Measurements from ENCODE around the gene NAA11. TPM values are rescaled to one million over a fixed set of nuclear protein-coding genes. Genes with fewer than 3 reads are reported as not detected.

NAA11 gene
- total and polyA plus RNA-seq, 4 donors = not detected

GRCh38 chr4:79357365-79357764, 31.5 kb upstream of the NAA11 start:
- Histone ChIP-seq H3K9ac (ENCODE audit: insufficient read depth in 1 of 2, low read length in 2 of 2) (no peak overlapping the region), H3K4me3 (no peak overlapping the region), H3K36me3 (ENCODE audit: control insufficient read depth in 4 of 4, insufficient read depth in 4 of 4, low read length in 4 of 4) (no peaks in the 10 kb centered on the region), H3K27me3 (ENCODE audit: control insufficient read depth in 3 of 3, insufficient read depth in 3 of 3, low read length in 2 of 3) (no peaks in the 10 kb centered on the region), H3K4me1 (ENCODE audit: control insufficient read depth in 5 of 5, insufficient read depth in 5 of 5, low read length in 5 of 5) (peaks cover 0 to 7% (median 0%) of the 10 kb centered on the region in 5 donors), H3K9me3 (ENCODE audit: control insufficient read depth in 4 of 4, insufficient read depth in 3 of 4, low read length in 3 of 4) (no peaks in the 10 kb centered on the region), H3K27ac (ENCODE audit: low read depth in 1 of 2, low read length in 1 of 2) (no peak overlapping the region)
- TF ChIP-seq, protein P1, sequence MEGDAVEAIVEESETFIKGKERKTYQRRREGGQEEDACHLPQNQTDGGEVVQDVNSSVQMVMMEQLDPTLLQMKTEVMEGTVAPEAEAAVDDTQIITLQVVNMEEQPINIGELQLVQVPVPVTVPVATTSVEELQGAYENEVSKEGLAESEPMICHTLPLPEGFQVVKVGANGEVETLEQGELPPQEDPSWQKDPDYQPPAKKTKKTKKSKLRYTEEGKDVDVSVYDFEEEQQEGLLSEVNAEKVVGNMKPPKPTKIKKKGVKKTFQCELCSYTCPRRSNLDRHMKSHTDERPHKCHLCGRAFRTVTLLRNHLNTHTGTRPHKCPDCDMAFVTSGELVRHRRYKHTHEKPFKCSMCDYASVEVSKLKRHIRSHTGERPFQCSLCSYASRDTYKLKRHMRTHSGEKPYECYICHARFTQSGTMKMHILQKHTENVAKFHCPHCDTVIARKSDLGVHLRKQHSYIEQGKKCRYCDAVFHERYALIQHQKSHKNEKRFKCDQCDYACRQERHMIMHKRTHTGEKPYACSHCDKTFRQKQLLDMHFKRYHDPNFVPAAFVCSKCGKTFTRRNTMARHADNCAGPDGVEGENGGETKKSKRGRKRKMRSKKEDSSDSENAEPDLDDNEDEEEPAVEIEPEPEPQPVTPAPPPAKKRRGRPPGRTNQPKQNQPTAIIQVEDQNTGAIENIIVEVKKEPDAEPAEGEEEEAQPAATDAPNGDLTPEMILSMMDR (IDR thresholded peaks at IDR 0.05; ENCODE audit: control extremely low read depth, extremely low read depth) = no peak
- DNase-seq (peak in 2 of 3 donors; percentile 13 to 16), ATAC-seq (ENCODE audit: insufficient read depth, low FRiP score) (no peak)
- WGBS, 2 donors = 76 to 87% methylated on average over 8 of the region's 8 CpGs

DNA sequence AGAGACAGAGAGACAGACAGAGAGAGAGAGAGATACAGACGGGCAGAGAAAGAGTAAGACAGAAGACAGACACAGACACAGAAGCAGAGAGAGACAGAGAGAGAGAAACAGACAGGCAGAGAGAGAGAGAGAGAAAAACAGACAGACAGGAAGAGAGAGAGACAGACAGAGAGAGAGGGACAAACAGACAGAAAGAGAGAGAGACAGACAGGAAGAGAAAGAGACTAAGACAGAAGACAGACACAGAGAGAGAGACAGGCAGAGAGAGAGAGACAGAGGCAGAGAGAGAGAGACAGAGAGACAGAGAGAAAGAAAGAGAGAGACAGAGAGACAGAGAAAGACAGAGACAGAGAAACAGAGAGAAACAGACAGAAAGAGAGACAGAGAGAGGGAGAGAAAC, 27.2 kb upstream of the NAA11 start:
- DNase-seq (no peak), ATAC-seq (ENCODE audit: insufficient read depth, low FRiP score) (no peak)
- Histone ChIP-seq H3K27ac (ENCODE audit: low read depth in 1 of 2, low read length in 1 of 2) (no peak overlapping the region), H3K4me3 (no peak overlapping the region), H3K27me3 (ENCODE audit: control insufficient read depth in 3 of 3, insufficient read depth in 3 of 3, low read length in 2 of 3) (no peaks in the 10 kb centered on the region), H3K4me1 (ENCODE audit: control insufficient read depth in 5 of 5, insufficient read depth in 5 of 5, low read length in 5 of 5) (no peaks in the 10 kb centered on the region), H3K9ac (ENCODE audit: insufficient read depth in 1 of 2, low read length in 2 of 2) (no peak overlapping the region), H3K36me3 (ENCODE audit: control insufficient read depth in 4 of 4, insufficient read depth in 4 of 4, low read length in 4 of 4) (no peaks in the 10 kb centered on the region), H3K9me3 (ENCODE audit: control insufficient read depth in 4 of 4, insufficient read depth in 3 of 4, low read length in 3 of 4) (no peaks in the 10 kb centered on the region)
- TF ChIP-seq, protein P1 (IDR thresholded peaks at IDR 0.05; ENCODE audit: control extremely low read depth, extremely low read depth) = no peak
- WGBS, 2 donors = 72 to 76% methylated on average over 1 of the region's 1 CpG

- Histone ChIP-seq H3K9ac (ENCODE audit: insufficient read depth in 1 of 2, low read length in 2 of 2) (no peak overlapping the region), H3K36me3 (ENCODE audit: control insufficient read depth in 4 of 4, insufficient read depth in 4 of 4, low read length in 4 of 4) (no peaks in the 10 kb centered on the region), H3K9me3 (ENCODE audit: control insufficient read depth in 4 of 4, insufficient read depth in 3 of 4, low read length in 3 of 4) (peaks cover 0 to 4% (median 2%) of the 10 kb centered on the region in 4 donors), H3K27me3 (ENCODE audit: control insufficient read depth in 3 of 3, insufficient read depth in 3 of 3, low read length in 2 of 3) (no peaks in the 10 kb centered on the region), H3K4me1 (ENCODE audit: control insufficient read depth in 5 of 5, insufficient read depth in 5 of 5, low read length in 5 of 5) (no peaks in the 10 kb centered on the region), H3K27ac (ENCODE audit: low read depth in 1 of 2, low read length in 1 of 2) (no peak overlapping the region), H3K4me3 (no peak overlapping the region)
- no peak for ATAC-seq (ENCODE audit: insufficient read depth, low FRiP score)
- DNase-seq = no peak
- TF ChIP-seq, protein P1 (IDR thresholded peaks at IDR 0.05; ENCODE audit: control extremely low read depth, extremely low read depth) = no peak
- WGBS, 2 donors = 92 to 97% methylated on average over 2 of the region's 2 CpGs
Measured at GRCh38 chr4:79348405-79348804, 22.5 kb upstream of the NAA11 start.

Measured in lung (tissue), 12 donors.